NCI-H748 (cell line): ENCODE data around the gene CACNA1G.

ENCODE experiments used
- DNase-seq: peaks from one replicate; lab custom pipeline; 2025; ENCODE audit not compliant: unreplicated experiment; lab: John Stamatoyannopoulos, UW

The CACNA1G gene

DNA sequence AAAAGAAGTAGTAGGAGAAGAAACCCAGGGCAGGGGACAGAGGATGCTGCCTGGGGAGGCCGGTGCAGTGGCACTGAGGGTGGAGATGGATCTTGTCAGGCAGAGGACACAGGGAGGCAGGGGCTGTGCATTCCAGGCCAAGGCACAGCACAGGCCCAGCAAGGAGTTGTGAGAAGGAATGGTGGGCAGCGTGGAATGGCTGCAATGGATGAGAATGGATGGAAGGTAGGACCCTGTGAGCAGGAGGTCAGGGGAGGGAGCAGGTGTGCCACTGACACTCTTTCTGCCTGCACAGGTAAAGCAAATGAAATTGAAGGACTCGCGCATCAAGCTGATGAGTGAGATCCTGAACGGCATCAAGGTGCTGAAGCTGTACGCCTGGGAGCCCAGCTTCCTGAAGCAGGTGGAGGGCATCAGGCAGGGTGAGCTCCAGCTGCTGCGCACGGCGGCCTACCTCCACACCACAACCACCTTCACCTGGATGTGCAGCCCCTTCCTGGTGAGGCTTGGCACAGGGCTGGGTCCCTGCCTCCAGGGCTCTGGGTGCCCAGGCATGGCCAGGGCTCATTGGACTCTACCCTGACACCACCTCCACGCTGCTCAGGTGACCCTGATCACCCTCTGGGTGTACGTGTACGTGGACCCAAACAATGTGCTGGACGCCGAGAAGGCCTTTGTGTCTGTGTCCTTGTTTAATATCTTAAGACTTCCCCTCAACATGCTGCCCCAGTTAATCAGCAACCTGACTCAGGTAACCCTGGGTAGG lies 106.9 kb downstream of the CACNA1G start:
- DNase-seq: no peak

DNA sequence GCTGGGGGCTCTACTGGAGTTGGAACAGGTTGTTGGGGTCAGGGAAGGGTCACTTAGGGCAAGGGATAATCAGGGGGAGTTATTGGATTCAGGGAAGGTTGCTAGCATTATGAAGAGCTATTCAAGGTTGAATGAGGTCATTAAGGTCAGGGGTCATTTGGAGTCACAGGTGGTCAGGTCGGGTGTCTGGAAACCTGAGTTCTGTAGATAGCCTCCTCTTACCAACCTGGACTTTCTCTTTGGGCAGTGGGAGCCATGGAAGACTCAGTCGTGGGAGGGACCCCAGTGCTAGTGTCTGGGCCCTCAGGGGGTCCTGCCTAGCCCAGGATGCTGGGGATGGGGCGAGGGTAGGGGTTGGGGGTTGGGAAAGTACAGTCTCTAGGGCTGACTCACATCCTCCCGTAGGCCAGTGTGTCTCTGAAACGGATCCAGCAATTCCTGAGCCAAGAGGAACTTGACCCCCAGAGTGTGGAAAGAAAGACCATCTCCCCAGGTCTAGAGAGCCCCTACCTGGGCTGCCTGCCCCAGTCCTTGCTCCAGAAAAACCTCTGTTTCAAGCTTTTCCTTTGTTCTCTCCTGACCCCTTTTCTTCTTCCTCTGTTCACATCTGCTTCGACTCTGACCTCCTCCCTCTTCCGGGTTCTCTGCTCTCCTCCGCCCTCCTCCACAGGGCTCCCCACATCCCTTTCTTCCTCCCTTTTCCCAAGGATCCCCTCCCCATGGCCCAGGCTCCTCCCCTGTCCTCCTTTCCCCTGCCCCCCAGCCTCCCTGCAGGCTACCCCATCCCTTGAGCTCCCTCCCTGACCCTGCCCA lies 107.7 kb downstream of the CACNA1G start:
- DNase-seq: no peak

DNA sequence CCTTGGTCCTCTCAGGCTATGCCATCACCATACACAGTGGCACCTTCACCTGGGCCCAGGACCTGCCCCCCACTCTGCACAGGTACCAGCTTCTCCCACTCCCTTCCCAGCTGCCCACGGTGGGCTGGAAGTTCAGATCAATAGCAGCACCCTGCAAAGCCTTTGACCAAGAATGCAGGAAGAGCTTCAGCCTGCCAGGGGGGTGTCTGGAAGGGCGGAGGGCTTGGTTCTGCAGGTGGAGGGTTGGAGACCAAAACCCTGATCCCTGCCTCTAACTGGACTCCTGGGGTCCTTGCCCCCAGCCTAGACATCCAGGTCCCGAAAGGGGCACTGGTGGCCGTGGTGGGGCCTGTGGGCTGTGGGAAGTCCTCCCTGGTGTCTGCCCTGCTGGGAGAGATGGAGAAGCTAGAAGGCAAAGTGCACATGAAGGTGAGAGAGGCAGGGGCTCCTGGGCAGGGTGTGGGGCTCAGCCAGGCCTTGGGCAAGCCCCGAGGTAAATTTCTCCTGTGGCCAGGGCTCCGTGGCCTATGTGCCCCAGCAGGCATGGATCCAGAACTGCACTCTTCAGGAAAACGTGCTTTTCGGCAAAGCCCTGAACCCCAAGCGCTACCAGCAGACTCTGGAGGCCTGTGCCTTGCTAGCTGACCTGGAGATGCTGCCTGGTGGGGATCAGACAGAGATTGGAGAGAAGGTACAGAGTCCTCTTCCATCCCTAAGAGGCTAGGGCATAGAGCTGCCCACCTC lies 108.5 kb downstream of the CACNA1G start:
- no peak for DNase-seq

DNA sequence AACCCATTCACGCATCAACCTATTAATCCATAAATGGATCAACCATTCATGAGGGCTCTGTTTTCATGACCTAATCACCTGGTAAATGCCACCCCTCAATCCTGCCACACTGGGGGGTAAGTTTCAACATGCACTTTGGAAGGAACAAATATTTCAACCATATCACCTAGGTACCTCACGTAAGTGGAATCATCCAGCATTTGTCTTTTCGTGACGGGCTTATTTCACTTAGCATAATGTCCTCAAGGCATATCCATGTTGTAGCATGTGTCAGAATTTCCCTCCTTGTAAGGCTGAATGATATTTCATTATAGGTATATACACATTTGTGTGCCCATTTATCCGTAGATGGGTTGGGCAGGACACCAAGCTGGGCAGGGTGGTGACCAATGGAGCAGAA lies 111.6 kb downstream of the CACNA1G start:
- no peak for DNase-seq

DNA sequence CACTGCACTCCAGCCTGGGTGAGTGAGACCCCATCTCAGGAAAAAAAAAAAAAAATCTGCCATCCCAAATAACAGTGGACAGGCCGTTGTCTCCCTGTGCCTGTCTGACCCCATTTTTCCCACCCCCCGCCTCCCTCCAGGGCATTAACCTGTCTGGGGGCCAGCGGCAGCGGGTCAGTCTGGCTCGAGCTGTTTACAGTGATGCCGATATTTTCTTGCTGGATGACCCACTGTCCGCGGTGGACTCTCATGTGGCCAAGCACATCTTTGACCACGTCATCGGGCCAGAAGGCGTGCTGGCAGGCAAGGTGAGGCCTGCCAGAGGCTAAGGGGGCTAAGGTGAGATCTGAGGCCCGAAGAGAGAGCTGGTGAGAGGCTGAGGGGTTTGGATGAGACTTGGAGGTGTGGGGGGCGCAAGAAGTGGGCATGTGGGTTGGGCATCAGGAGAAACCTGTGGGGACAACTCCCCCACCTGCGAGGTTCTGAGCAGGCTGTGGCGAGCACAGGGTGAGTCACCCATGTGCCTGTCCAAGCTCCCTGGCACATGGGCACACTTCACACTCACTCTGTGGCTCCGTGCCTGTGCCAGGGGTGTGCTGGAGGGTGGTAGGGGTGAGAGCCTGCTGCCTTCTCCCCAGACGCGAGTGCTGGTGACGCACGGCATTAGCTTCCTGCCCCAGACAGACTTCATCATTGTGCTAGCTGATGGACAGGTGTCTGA lies 112.5 kb downstream of the CACNA1G start:
- DNase-seq: no peak

DNA sequence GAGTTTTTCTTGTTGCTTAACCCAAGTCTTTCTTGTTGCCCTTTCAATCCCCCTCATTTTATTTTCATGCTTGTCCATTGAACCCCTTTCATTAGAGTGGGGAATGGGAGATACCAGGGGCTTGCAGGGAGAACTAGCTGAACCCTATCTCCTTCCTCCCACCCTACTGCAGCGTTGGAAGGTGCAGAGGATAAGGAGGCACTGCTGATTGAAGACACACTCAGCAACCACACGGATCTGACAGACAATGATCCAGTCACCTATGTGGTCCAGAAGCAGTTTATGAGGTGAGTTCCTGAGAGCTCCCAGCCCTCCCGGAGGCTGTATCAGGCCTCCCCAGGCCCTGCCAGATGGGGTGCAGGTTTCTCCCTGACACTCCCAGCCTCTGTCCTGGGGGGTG lies 114.7 kb downstream of the CACNA1G start:
- DNase-seq: no peak

DNA sequence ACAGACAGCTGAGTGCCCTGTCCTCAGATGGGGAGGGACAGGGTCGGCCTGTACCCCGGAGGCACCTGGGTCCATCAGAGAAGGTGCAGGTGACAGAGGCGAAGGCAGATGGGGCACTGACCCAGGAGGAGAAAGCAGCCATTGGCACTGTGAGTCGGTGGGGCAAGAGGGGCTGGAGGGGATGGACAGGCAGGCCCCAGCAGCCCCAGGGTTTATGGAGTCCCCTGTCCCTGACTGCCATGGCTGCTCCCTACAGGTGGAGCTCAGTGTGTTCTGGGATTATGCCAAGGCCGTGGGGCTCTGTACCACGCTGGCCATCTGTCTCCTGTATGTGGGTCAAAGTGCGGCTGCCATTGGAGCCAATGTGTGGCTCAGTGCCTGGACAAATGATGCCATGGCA lies 115.1 kb downstream of the CACNA1G start:
- no peak for DNase-seq

DNA sequence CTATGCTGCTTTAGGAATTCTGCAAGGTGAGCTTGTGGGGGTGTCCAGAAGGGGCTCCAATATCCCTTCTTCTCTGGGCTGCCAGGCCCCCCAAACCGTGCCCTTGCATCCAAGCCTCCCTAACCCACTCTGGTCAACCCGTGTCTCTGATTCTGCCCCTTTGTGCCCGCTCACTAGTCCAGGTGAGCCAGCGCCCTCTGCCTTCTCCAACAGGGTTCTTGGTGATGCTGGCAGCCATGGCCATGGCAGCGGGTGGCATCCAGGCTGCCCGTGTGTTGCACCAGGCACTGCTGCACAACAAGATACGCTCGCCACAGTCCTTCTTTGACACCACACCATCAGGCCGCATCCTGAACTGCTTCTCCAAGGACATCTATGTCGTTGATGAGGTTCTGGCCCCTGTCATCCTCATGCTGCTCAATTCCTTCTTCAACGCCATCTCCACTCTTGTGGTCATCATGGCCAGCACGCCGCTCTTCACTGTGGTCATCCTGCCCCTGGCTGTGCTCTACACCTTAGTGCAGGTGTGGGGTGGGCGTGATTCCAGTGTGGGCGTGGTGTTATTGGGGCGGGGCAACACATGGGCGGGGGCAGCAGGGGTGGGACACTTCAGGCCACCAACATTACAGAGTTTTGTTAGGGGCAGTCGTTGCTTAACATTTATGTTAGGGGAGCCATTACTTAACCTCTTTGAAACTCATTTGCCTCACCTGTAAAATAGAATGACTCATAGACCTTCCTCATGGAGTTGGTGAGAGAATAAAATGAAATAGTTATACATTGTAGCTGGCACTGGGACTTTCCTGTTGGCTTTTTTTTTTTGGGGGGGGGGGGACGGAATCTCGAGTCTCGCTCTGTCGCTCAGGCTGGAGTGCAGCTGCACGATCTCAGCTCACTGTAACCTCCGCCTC lies 115.8 kb downstream of the CACNA1G start:
- DNase-seq: no peak
